ENCODE results near the gene CMSS1.

- TF ChIP-seq RNF2 (IDR thresholded peaks at IDR 0.05; ENCODE audit: borderline replicate concordance, low read depth) (no peak), CTCF (IDR thresholded peaks at IDR 0.05) (no peak)
Measured at GRCh38 chr3:99855900-99856299, 38.2 kb downstream of the CMSS1 start.

Data from A549 (cell line).